ENCODE data around the gene CBX5.

Gene CBX5

GRCh38 chr12:54306925-54307741, 27.2 kb upstream of the CBX5 start:
- Histone ChIP-seq H3K4me3 (no peak overlapping the region), H3K27ac (no peak overlapping the region)
- DNase-seq (ENCODE audit: low spot score), result no peak
- TF ChIP-seq CTCF (IDR thresholded peaks at IDR 0.05), result no peak

- peak; percentile 81 for DNase-seq (ENCODE audit: low spot score)
- Histone ChIP-seq H3K4me3 (peak overlapping the region; percentile 45), H3K27ac (no peak overlapping the region)
- no peak for TF ChIP-seq CTCF (IDR thresholded peaks at IDR 0.05)
Observed at GRCh38 chr12:54304187-54304810, 24.4 kb upstream of the CBX5 start.

- no peak for TF ChIP-seq CTCF (IDR thresholded peaks at IDR 0.05)
- H3K27ac ChIP-seq, result no peak overlapping the region
- no peak overlapping the region for H3K4me3 ChIP-seq
- DNase-seq (ENCODE audit: low spot score), result no peak
Observed at GRCh38 chr12:54303640-54304039, 23.7 kb upstream of the CBX5 start.

GRCh38 chr12:54301428-54302048, 21.6 kb upstream of the CBX5 start:
- Histone ChIP-seq H3K27ac (no peak overlapping the region), H3K4me3 (no peak overlapping the region)
- TF ChIP-seq CTCF (IDR thresholded peaks at IDR 0.05), result no peak
- DNase-seq (ENCODE audit: low spot score), result no peak

- no peak for TF ChIP-seq CTCF (IDR thresholded peaks at IDR 0.05)
- peak within 1 kb of the TSS; percentile 59 for H3K4me3 ChIP-seq
- H3K27ac ChIP-seq, result no peak within 1 kb of the TSS
- no peak for DNase-seq (ENCODE audit: low spot score)
Observed at GRCh38 chr12:54300732-54301427, 21.0 kb upstream of the CBX5 start, which contains the start of gene NFE2. Gene NFE2 (minus strand): TSS chr12:54301015. CDS start chr12:54295248, 5,767 bp downstream.

GRCh38 chr12:54300225-54300731, 20.4 kb upstream of the CBX5 start:
- H3K4me3 ChIP-seq, result peak overlapping the region; percentile 59
- H3K27ac ChIP-seq, result no peak overlapping the region
- no peak for TF ChIP-seq CTCF (IDR thresholded peaks at IDR 0.05)
- no peak for DNase-seq (ENCODE audit: low spot score)

All from coronary artery (tissue), 2 donors.